Posterior vena cava (tissue), 2 donors: Measurements from ENCODE around the gene SHISA5. TPM values are rescaled to one million over a fixed set of nuclear protein-coding genes. Genes with fewer than 3 reads are reported as not detected.

ENCODE experiments used
- DNase-seq: peaks from one replicate; pipeline ENCODE4 v3.0.0-alpha.2; 2020; ENCODE audit warnings: low spot score
- intact Hi-C, 2 donors: fragments of 100-400 bp; cut with DNase I; formaldehyde crosslinking; loops; one replicate each; pipeline versions ENCODE4 v1.14.1 to v1.14.2; 2022 to 2023
- microRNA-seq, 2 donors: library from miRNA; unstranded; fragments of <30 nt; microRNA quantifications; one replicate each; pipeline ENCODE4 v1.2.0, GENCODE V29; 2020 to 2021; ENCODE audit warnings: borderline microRNAs expressed in 2 of 2
- total RNA-seq, 2 donors: library from RNA; stranded (reverse); fragmentation: NEBNext Ultra II Directional; extraction: Animal tissue kit (Norgen Biotek cat#: 25700); gene quantifications; one replicate each; pipeline ENCODE4 v1.2.1, GENCODE V29; 2021
- donor health status: DM: yes; HTN: yes; CAD: no.
- donor health status: DM: yes; HTN: yes; CAD: no.

Gene SHISA5
- total RNA-seq, 2 donors from 2014 or later = 142 to 147 TPM

- intact Hi-C loops = no loop called here
- no peak for DNase-seq
These were observed 76.4 kb downstream of the SHISA5 start for GRCh38 chr3:48427630-48427962.

- intact Hi-C loops = no loop called here
- DNase-seq = no peak
These were observed 76.9 kb downstream of the SHISA5 start for GRCh38 chr3:48426944-48427629.

- intact Hi-C loops = no loop called here
- no peak for DNase-seq
These were observed 77.5 kb downstream of the SHISA5 start for GRCh38 chr3:48426401-48426909.

- no peak for DNase-seq
- intact Hi-C loops = no loop called here
These were observed 78.6 kb downstream of the SHISA5 start for GRCh38 chr3:48425281-48425812.

GRCh38 chr3:48423883-48424695, 79.9 kb downstream of the SHISA5 start:
- no peak for DNase-seq
- intact Hi-C loops = no loop called here

GRCh38 chr3:48423241-48423882, 80.6 kb downstream of the SHISA5 start:
- intact Hi-C loops = no loop called here
- DNase-seq = no peak

- intact Hi-C loops = no loop called here
- DNase-seq = no peak
These were observed 81.3 kb downstream of the SHISA5 start for GRCh38 chr3:48422681-48423080.

GRCh38 chr3:48422272-48422671, 81.7 kb downstream of the SHISA5 start:
- intact Hi-C loops = no loop called here
- DNase-seq = no peak

- intact Hi-C loops = no loop called here
- no peak for DNase-seq
These were observed 83.4 kb downstream of the SHISA5 start for GRCh38 chr3:48420561-48420960.

- intact Hi-C loops = no loop called here
These were observed 84.4 kb downstream of the SHISA5 start for GRCh38 chr3:48419597-48419996.

GRCh38 chr3:48419149-48419548, 84.8 kb downstream of the SHISA5 start:
- DNase-seq = no peak
- intact Hi-C loops = no loop called here

More at GRCh38 chr3:48419597-48419996, 84.4 kb downstream of the SHISA5 start:
- DNase-seq = no peak

GRCh38 chr3:48418651-48419050, 85.3 kb downstream of the SHISA5 start:
- DNase-seq = no peak
- intact Hi-C loops = no loop called here

- DNase-seq = no peak
- intact Hi-C loops = no loop called here
These were observed 85.8 kb downstream of the SHISA5 start for GRCh38 chr3:48418140-48418539.

Small RNA genes lying within 50 kb of the gene (microRNA-seq; reads per million reads assigned to microRNA genes)
- gene MIR6823 = 0 reads per million in 2 donors

Other genes with a start within 250 kb of the SHISA5 start
- gene NME6, start 202.8 kb downstream of the SHISA5 start, total RNA-seq = 10 to 100 TPM; 16.9 to 17.5 TPM
- gene SPINK8, start 170.5 kb downstream of the SHISA5 start, total RNA-seq = not detected
- not detected for gene FBXW12, start 132.0 kb downstream of the SHISA5 start, total RNA-seq
- gene PLXNB1, start 74.1 kb downstream of the SHISA5 start, total RNA-seq = 10 to 100 TPM; 76.4 to 76.7 TPM
- gene CCDC51, start 64.1 kb downstream of the SHISA5 start, total RNA-seq = 10 to 100 TPM; 13.0 to 16.2 TPM
- 100 to 1,000 TPM; 112 to 178 TPM for gene TMA7, start 63.9 kb downstream of the SHISA5 start, total RNA-seq
- 1 to 10 TPM; 6.2 to 6.3 TPM for gene ATRIP, start 57.4 kb downstream of the SHISA5 start, total RNA-seq
- 1 to 10 TPM; 2.0 to 4.5 TPM for gene PFKFB4, start 52.6 kb upstream of the SHISA5 start, total RNA-seq
- gene UCN2, start 59.6 kb upstream of the SHISA5 start, total RNA-seq = not detected
- 1 to 10 TPM; 4.2 to 5.3 TPM for gene COL7A1, start 91.2 kb upstream of the SHISA5 start, total RNA-seq
- gene UQCRC1, start 105.5 kb upstream of the SHISA5 start, total RNA-seq = 100 to 1,000 TPM; 134 to 135 TPM
- not detected for gene TMEM89, start 117.6 kb upstream of the SHISA5 start, total RNA-seq
- 10 to 100 TPM in 1 of 2 donors, 1 to 10 TPM in 1; 7.0 to 11.7 TPM for gene SLC26A6, start 131.3 kb upstream of the SHISA5 start, total RNA-seq
- under 1 TPM; 0.65 to 0.67 TPM for gene CELSR3, start 158.7 kb upstream of the SHISA5 start, total RNA-seq
- gene NCKIPSD, start 181.7 kb upstream of the SHISA5 start, total RNA-seq = 10 to 100 TPM; 14.0 to 19.8 TPM
- gene IP6K2, start 213.0 kb upstream of the SHISA5 start, total RNA-seq = 10 to 100 TPM; 24.6 to 33.1 TPM